A549 (cell line): ENCODE results near the gene NIPBL.

Source experiments
- E2F6 ChIP-seq: IDR thresholded peaks from 2 replicates; pipeline ENCODE4 v1.6.1; 2012; ENCODE audit warnings: low read depth, borderline replicate concordance
- ELK1 ChIP-seq: fragments of 150-350 bp; IDR thresholded peaks from 2 replicates; pipeline ENCODE4 v1.6.1; 2014; ENCODE audit warnings: low read depth, mild to moderate bottlenecking, low read length
- EP300 ChIP-seq, 2 experiments: fragments of >200 bp; sonication (Bioruptor Twin); formaldehyde crosslinking; IDR thresholded peaks; 2 replicates in 1 of 2; 3 replicates in 1 of 2; pipeline ENCODE4 v1.6.1; 2016 to 2017
- FOSB ChIP-seq: fragments of 250-450 bp; sonication (Bioruptor Pico); IDR thresholded peaks from 2 replicates; pipeline ENCODE4 v1.5.0; 2020; ENCODE audit warnings: mild to moderate bottlenecking, moderate library complexity
- FOSL2 ChIP-seq, 2 experiments: fragments of 450-650 bp in 1 of 2; fragments of >200 bp in 1 of 2; sonication (Bioruptor Twin) in 1 of 2; formaldehyde crosslinking; IDR thresholded peaks; 2 replicates each; pipeline versions ENCODE4 v1.5.0 to v1.6.1; 2016 to 2020; ENCODE audit warnings: mild to moderate bottlenecking in 1 of 2, moderate library complexity in 1 of 2
- NR3C1 ChIP-seq: fragments of >200 bp; sonication (Bioruptor Twin); formaldehyde crosslinking; IDR thresholded peaks from 3 replicates; pipeline ENCODE4 v1.6.1; 2017
- POLR2A ChIP-seq: IDR thresholded peaks from 2 replicates; pipeline ENCODE4 v1.6.1; 2012; ENCODE audit warnings: mild to moderate bottlenecking, low read length
- RAD21 ChIP-seq, 2 experiments: fragments of >200 bp in 1 of 2; sonication (Bioruptor Twin) in 1 of 2; formaldehyde crosslinking in 1 of 2; IDR thresholded peaks in 1 of 2; conservative IDR thresholded peaks in 1 of 2; 2 replicates in 1 of 2; 3 replicates in 1 of 2; pipeline ENCODE4 v1.6.1; 2012 to 2018; ENCODE audit warnings: inconsistent platforms in 1 of 2
- RCOR1 ChIP-seq: fragments of 150-350 bp; IDR thresholded peaks from 2 replicates; pipeline ENCODE4 v1.6.1; 2014; ENCODE audit warnings: antibody characterized with exemption, low read length, low read depth
- TF ChIP-seq, protein P1 (sequence below): fragments of >200 bp; sonication (Bioruptor Twin); formaldehyde crosslinking; IDR thresholded peaks from 3 replicates; pipeline ENCODE4 v1.5.1; 2016
- TF ChIP-seq, protein P2 (sequence below): IDR thresholded peaks from 2 replicates; pipeline ENCODE4 v1.6.1; 2012
- TF ChIP-seq, protein P3 (sequence below): fragments of 200-600 bp; sonication (generic); IDR thresholded peaks from 2 replicates; pipeline ENCODE4 v1.6.1; 2016; ENCODE audit warnings: antibody characterized with exemption, mild to moderate bottlenecking, moderate library complexity

- TF ChIP-seq, protein P1, sequence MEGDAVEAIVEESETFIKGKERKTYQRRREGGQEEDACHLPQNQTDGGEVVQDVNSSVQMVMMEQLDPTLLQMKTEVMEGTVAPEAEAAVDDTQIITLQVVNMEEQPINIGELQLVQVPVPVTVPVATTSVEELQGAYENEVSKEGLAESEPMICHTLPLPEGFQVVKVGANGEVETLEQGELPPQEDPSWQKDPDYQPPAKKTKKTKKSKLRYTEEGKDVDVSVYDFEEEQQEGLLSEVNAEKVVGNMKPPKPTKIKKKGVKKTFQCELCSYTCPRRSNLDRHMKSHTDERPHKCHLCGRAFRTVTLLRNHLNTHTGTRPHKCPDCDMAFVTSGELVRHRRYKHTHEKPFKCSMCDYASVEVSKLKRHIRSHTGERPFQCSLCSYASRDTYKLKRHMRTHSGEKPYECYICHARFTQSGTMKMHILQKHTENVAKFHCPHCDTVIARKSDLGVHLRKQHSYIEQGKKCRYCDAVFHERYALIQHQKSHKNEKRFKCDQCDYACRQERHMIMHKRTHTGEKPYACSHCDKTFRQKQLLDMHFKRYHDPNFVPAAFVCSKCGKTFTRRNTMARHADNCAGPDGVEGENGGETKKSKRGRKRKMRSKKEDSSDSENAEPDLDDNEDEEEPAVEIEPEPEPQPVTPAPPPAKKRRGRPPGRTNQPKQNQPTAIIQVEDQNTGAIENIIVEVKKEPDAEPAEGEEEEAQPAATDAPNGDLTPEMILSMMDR = no peak
- TF ChIP-seq, protein P2, sequence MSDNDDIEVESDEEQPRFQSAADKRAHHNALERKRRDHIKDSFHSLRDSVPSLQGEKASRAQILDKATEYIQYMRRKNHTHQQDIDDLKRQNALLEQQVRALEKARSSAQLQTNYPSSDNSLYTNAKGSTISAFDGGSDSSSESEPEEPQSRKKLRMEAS = no peak
- no peak for TF ChIP-seq RCOR1
- no peak for TF ChIP-seq RAD21 (conservative IDR thresholded peaks at IDR 0.05 in 1 of 2, IDR thresholded peaks at IDR 0.05 in 1 of 2)
- TF ChIP-seq ELK1 = no peak
- TF ChIP-seq FOSB = no peak
- TF ChIP-seq, protein P3, sequence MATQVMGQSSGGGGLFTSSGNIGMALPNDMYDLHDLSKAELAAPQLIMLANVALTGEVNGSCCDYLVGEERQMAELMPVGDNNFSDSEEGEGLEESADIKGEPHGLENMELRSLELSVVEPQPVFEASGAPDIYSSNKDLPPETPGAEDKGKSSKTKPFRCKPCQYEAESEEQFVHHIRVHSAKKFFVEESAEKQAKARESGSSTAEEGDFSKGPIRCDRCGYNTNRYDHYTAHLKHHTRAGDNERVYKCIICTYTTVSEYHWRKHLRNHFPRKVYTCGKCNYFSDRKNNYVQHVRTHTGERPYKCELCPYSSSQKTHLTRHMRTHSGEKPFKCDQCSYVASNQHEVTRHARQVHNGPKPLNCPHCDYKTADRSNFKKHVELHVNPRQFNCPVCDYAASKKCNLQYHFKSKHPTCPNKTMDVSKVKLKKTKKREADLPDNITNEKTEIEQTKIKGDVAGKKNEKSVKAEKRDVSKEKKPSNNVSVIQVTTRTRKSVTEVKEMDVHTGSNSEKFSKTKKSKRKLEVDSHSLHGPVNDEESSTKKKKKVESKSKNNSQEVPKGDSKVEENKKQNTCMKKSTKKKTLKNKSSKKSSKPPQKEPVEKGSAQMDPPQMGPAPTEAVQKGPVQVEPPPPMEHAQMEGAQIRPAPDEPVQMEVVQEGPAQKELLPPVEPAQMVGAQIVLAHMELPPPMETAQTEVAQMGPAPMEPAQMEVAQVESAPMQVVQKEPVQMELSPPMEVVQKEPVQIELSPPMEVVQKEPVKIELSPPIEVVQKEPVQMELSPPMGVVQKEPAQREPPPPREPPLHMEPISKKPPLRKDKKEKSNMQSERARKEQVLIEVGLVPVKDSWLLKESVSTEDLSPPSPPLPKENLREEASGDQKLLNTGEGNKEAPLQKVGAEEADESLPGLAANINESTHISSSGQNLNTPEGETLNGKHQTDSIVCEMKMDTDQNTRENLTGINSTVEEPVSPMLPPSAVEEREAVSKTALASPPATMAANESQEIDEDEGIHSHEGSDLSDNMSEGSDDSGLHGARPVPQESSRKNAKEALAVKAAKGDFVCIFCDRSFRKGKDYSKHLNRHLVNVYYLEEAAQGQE = no peak
- no peak for TF ChIP-seq E2F6
- TF ChIP-seq FOSL2 (IDR thresholded peaks at IDR 0.05) = no peak
- TF ChIP-seq FOSL2 (CRISPR knock-in tag; IDR thresholded peaks at IDR 0.05) = no peak
- TF ChIP-seq EP300 (IDR thresholded peaks at IDR 0.05) = no peak
- TF ChIP-seq POLR2A = no peak
- TF ChIP-seq NR3C1 = no peak
Observed at GRCh38 chr5:36938129-36938528, 61.6 kb downstream of the NIPBL start.
